Trophoblast cell (in vitro differentiated cells and primary cell): ENCODE measurements around the gene ELL.

Source experiments
- DNase-seq, 2 donors: peaks; one replicate each; pipeline ENCODE4 v3.0.0-alpha.2; 2016
- H2AFZ ChIP-seq: 2 replicates; pipeline ENCODE4 v1.6.1; 2013; ENCODE audit warnings: low read length, moderate library complexity, mild to moderate bottlenecking; ENCODE audit not compliant: insufficient read depth, poor library complexity
- H2AK5ac ChIP-seq: 2 replicates; pipeline ENCODE4 v1.6.1; 2013; ENCODE audit warnings: mild to moderate bottlenecking, low read length
- H2BK120ac ChIP-seq: 2 replicates; pipeline ENCODE4 v1.6.1; 2013; ENCODE audit warnings: low read length, mild to moderate bottlenecking, moderate library complexity; ENCODE audit not compliant: insufficient read depth, poor library complexity
- H2BK12ac ChIP-seq: 2 replicates; pipeline ENCODE4 v1.6.1; 2013; ENCODE audit warnings: mild to moderate bottlenecking, low read length, moderate library complexity
- H2BK5ac ChIP-seq: 2 replicates; pipeline ENCODE4 v1.6.1; 2013; ENCODE audit warnings: low read length, low read depth, moderate library complexity, mild to moderate bottlenecking; ENCODE audit not compliant: poor library complexity
- H3K14ac ChIP-seq: 2 replicates; pipeline ENCODE4 v1.6.1; 2013; ENCODE audit warnings: mild to moderate bottlenecking, low read length
- H3K18ac ChIP-seq: 2 replicates; pipeline ENCODE4 v1.6.1; 2013; ENCODE audit warnings: mild to moderate bottlenecking, low read length
- H3K23ac ChIP-seq: 2 replicates; pipeline ENCODE4 v1.6.1; 2013; ENCODE audit warnings: low read length
- H3K27ac ChIP-seq: 2 replicates; pipeline ENCODE4 v1.5.1; 2013; ENCODE audit warnings: low read depth, mild to moderate bottlenecking, inconsistent platforms, low read length, moderate library complexity
- H3K27me3 ChIP-seq: 2 replicates; pipeline ENCODE4 v1.6.1; 2013; ENCODE audit warnings: inconsistent platforms, mild to moderate bottlenecking, low read length, moderate library complexity; ENCODE audit not compliant: insufficient read depth
- H3K36me3 ChIP-seq, 2 experiments: 1 replicate in 1 of 2; 2 replicates in 1 of 2; pipeline ENCODE4 v1.6.1; 2013; ENCODE audit warnings: low read length in 2 of 2, mild to moderate bottlenecking in 2 of 2, moderate library complexity in 1 of 2; ENCODE audit not compliant: insufficient read depth in 2 of 2, control insufficient read depth in 1 of 2
- H3K4ac ChIP-seq: 2 replicates; pipeline ENCODE4 v1.6.1; 2013; ENCODE audit warnings: low read depth, mild to moderate bottlenecking, low read length, moderate library complexity
- H3K4me1 ChIP-seq, 2 experiments: 1 replicate in 1 of 2; 2 replicates in 1 of 2; pipeline ENCODE4 v1.6.1; 2013; ENCODE audit warnings: low read length in 2 of 2, mild to moderate bottlenecking in 2 of 2, moderate library complexity in 1 of 2; ENCODE audit not compliant: insufficient read depth in 2 of 2, control insufficient read depth in 1 of 2
- H3K4me2 ChIP-seq: 2 replicates; pipeline ENCODE4 v1.6.1; 2013; ENCODE audit warnings: inconsistent platforms, mild to moderate bottlenecking, low read length, moderate library complexity
- H3K4me3 ChIP-seq: 2 replicates; pipeline ENCODE4 v1.5.1; 2013; ENCODE audit warnings: mild to moderate bottlenecking, low read depth, low read length, inconsistent platforms
- H3K79me1 ChIP-seq: one replicate; pipeline ENCODE4 v1.6.1; 2013; ENCODE audit warnings: low read length
- H3K79me2 ChIP-seq: 2 replicates; pipeline ENCODE4 v1.6.1; 2013; ENCODE audit warnings: low read length, mild to moderate bottlenecking; ENCODE audit not compliant: control insufficient read depth, insufficient read depth, poor library complexity
- H3K9ac ChIP-seq: 2 replicates; pipeline ENCODE4 v1.6.1; 2013; ENCODE audit warnings: mild to moderate bottlenecking, low read length
- H3K9me3 ChIP-seq: 2 replicates; pipeline ENCODE4 v1.6.1; 2013; ENCODE audit warnings: low read depth, mild to moderate bottlenecking, control low read depth, inconsistent platforms, low read length; ENCODE audit not compliant: insufficient read depth
- H4K12ac ChIP-seq: 2 replicates; pipeline ENCODE4 v1.6.1; 2013; ENCODE audit warnings: low read depth, mild to moderate bottlenecking, low read length, moderate library complexity
- H4K8ac ChIP-seq: 2 replicates; pipeline ENCODE4 v1.6.1; 2013; ENCODE audit warnings: low read depth, mild to moderate bottlenecking, low read length, moderate library complexity
- H4K91ac ChIP-seq: one replicate; pipeline ENCODE4 v1.6.1; 2013; ENCODE audit warnings: low read depth, mild to moderate bottlenecking, low read length, moderate library complexity
- WGBS: extraction: QIAGEN DNeasy Blood & Tissue Kit; methylation state at CpG from one replicate; pipeline ENCODE4 v1.1.7; 2013; ENCODE audit warnings: missing lambda C conversion rate; ENCODE audit not compliant: insufficient read length, insufficient coverage; ENCODE audit errors: extremely low coverage; 5-methylcytosine and 5-hydroxymethylcytosine counted together

The ELL gene

DNA sequence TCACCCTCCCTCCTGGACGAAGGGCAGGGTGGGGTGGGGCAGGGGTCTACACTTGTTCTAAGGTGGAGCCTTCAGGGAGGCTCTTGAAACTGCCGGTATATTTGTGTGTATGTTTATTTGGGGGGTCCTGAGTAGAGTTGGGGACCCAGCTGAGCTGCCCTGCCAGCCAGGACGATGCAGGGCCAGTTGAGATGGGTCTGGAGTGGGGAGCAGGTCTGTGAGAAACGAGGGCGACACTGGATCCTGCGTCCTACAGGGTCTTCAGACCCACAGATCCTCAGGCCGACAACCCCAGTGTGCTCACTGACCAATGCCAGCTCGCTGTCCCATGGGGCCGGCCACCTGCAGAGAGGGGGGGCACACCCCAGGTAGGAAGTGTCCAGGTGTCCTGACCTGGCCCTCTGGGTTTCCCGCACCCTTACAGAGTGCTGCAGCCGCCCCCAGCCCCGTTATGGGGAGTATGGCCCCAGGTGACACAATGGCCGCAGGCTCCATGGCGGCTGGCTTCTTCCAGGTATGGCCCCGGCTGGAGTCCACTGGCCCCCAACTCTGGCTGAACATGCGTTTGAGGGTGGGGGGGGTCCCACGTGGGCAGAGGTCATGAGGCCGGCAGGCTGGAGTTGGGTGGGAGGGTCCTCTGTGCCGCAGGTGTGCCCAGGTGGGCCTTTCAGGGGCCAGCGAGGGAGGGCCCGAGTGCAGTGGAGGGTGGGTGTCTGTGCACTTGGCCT is 91.3 kb downstream of the ELL start:
- H2AFZ ChIP-seq: no peak overlapping the region
- H2AK5ac ChIP-seq: no peak overlapping the region
- no peak for DNase-seq
- no peak overlapping the region for H4K91ac ChIP-seq
- peaks cover 20% of the 10 kb centered on the region for H3K79me1 ChIP-seq
- H3K27ac ChIP-seq: no peak overlapping the region
- WGBS: no CpG with 5 or more reads among the region's 21 CpGs
- H4K12ac ChIP-seq: no peak overlapping the region
- H3K4me1 ChIP-seq: peaks cover 29 to 30% of the 10 kb centered on the region in 2 experiments
- H3K9me3 ChIP-seq: no peaks in the 10 kb centered on the region
- no peak overlapping the region for H2BK5ac ChIP-seq
- no peak overlapping the region for H3K14ac ChIP-seq
- no peak overlapping the region for H3K4me2 ChIP-seq
- peaks cover 12 to 16% of the 10 kb centered on the region in 2 experiments for H3K36me3 ChIP-seq
- H2BK12ac ChIP-seq: no peak overlapping the region
- peaks cover 7% of the 10 kb centered on the region for H3K79me2 ChIP-seq
- H3K4ac ChIP-seq: no peak overlapping the region
- no peak overlapping the region for H3K9ac ChIP-seq
- H3K18ac ChIP-seq: no peak overlapping the region
- no peaks in the 10 kb centered on the region for H3K27me3 ChIP-seq
- H4K8ac ChIP-seq: no peak overlapping the region
- no peak overlapping the region for H3K23ac ChIP-seq
- no peak overlapping the region for H2BK120ac ChIP-seq
- H3K4me3 ChIP-seq: no peak overlapping the region

DNA sequence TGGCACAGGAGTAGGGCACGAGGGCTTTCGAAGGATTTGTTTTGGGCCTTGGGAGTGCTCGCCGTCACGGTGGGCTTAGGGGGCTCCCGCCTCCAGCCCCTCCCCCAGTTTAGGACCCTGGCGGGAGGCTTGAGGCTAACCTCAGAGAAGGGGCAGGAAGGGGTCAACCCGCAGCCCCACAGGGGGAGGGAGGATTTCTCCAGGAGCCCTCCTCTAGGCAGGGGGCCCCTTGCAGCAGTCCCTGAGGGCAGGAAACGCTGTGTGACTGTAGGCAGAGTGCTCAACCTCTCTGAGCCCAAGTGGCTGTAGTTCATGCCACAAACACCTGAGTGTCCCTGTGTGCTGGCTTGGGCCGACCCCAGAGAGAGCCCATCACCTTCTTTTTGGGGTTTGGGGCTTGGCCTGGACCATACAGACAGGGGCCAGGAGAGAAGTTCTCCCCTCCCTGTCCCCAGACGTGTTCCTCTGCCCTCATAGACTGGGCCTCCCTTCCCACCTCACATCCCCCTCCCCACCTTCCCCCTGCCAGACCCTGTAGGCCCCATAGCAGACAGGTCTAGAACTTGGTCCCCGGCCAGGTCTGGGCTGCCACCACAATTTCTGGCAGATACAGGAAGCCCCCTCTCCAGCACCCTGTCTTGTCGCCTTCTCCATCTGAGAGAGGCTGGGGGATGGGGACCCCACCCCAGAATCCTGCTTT is 92.0 kb downstream of the ELL start:
- Histone ChIP-seq H3K36me3 (peaks cover 5 to 9% of the 10 kb centered on the region in 2 experiments), H3K4me3 (peak overlapping the region; percentile 18), H3K23ac (no peak overlapping the region), H3K79me2 (peaks cover 9% of the 10 kb centered on the region), H3K4me2 (peak overlapping the region; percentile 70), H3K14ac (peak overlapping the region; percentile 36), H2BK12ac (peak overlapping the region; percentile 25), H3K18ac (peak overlapping the region; percentile 19), H3K4ac (peak overlapping the region; percentile 34), H3K9me3 (no peaks in the 10 kb centered on the region), H3K27ac (no peak overlapping the region), H3K4me1 (peaks cover 30% of the 10 kb centered on the region in 2 experiments), H2BK120ac (no peak overlapping the region), H4K8ac (peak overlapping the region; percentile 61), H2BK5ac (peak overlapping the region; percentile 45), H4K12ac (peak overlapping the region; percentile 40), H3K9ac (peak overlapping the region; percentile 24), H4K91ac (peak overlapping the region; percentile 79), H3K27me3 (no peaks in the 10 kb centered on the region), H3K79me1 (peaks cover 20% of the 10 kb centered on the region), H2AK5ac (peak overlapping the region; percentile 18), H2AFZ (no peak overlapping the region)
- DNase-seq: no peak
- WGBS: no CpG with 5 or more reads among the region's 13 CpGs

DNA sequence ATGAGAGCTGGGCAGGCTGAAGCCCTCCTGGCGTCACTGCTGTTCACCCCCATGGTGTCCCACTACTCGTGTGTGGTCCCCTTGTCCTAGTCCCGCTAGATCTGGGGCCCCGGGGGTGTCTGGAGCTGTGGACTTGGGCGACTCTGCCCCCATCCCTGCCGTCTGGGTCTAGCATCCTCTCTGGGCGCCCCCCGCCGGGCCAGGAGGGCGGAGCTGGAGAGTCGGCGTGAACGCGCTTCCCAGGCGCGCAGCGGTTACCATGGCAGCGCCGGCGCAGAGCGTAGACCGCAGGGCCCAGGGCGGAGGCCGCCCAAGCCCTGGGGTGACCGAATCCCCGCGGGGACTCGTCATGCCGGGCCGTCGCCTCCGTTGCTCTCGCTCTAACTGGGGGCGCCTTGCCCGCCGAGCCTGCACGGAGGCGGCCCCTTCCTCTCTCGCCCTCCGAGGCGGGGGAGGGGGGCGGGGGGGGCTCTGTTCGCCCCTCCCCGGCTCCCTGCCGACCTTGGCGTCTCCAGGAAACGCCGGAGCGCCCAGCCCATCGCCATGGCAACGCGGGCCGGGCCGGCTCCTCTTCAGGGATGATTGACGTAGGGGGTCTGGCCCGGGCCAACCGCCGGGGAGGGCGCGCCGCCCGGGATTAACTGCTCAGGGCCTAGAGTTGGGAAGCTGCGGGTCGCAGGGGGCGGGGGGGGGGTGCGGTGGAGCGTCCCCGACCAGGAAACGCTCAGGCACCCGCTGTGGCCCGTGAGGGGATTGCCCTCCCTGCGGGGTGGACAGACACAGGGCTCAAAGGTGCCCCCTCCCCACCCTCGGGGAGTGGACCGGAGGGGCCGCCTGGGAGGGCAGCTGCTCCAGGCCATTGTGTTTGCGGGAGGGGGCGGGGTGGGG is 92.8 kb downstream of the ELL start:
- H3K14ac ChIP-seq: peak overlapping the region; percentile 36

DNA sequence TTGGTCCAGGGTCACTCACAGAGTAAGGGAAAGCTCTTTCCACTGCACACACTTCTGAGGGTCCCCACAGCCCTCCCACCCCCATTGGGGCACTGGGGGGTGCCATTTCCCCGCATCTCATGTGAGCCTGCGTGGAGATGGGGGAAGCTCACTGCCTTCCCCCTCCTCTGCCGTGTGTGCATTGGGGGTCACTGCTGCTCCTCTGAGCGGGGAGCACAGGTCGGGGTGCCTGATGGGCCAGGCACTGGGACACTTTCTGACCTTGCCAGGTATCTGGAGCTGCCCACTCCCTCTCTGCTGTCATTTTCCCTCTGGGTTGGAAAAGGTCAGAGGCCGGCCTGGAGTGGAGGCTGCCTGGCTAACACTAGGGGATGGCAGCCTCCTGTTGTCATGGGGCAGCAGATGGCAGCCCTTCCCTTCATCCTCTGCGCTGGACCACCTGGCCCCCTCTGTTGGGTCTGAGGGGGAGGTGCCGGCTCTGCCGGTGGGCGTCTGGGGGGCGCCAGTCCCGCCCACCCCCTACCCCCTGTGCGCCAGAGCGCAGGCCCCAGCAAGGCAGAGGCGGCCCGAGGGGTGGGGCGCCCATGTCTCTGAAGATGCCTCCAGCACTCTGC is 93.6 kb downstream of the ELL start:
- no peak for DNase-seq
- no peak overlapping the region for H4K91ac ChIP-seq
- no peak overlapping the region for H3K27ac ChIP-seq
- no peak overlapping the region for H2BK5ac ChIP-seq
- no peak overlapping the region for H2BK12ac ChIP-seq
- no peak overlapping the region for H2BK120ac ChIP-seq
- no peaks in the 10 kb centered on the region for H3K27me3 ChIP-seq
- peaks cover 0 to 4% of the 10 kb centered on the region in 2 experiments for H3K36me3 ChIP-seq
- peaks cover 6% of the 10 kb centered on the region for H3K79me2 ChIP-seq
- peak overlapping the region; percentile 40 for H2AK5ac ChIP-seq
- H3K23ac ChIP-seq: no peak overlapping the region
- peaks cover 22% of the 10 kb centered on the region in 2 experiments for H3K4me1 ChIP-seq
- WGBS: no CpG with 5 or more reads among the region's 17 CpGs
- no peak overlapping the region for H4K12ac ChIP-seq
- no peak overlapping the region for H3K9ac ChIP-seq
- no peaks in the 10 kb centered on the region for H3K9me3 ChIP-seq
- no peak overlapping the region for H3K4me3 ChIP-seq
- no peak overlapping the region for H2AFZ ChIP-seq
- H3K79me1 ChIP-seq: peaks cover 16% of the 10 kb centered on the region
- H3K14ac ChIP-seq: no peak overlapping the region
- peak overlapping the region; percentile 70 for H3K4me2 ChIP-seq
- H3K18ac ChIP-seq: no peak overlapping the region
- H4K8ac ChIP-seq: peak overlapping the region; percentile 16
- no peak overlapping the region for H3K4ac ChIP-seq

More for the DNA sequence above, 92.8 kb downstream of the ELL start:
- Histone ChIP-seq H4K8ac (peak overlapping the region; percentile 61), H2AFZ (no peak overlapping the region), H3K18ac (peak overlapping the region; percentile 33), H4K12ac (peak overlapping the region; percentile 7), H3K4me3 (peak overlapping the region; percentile 67), H3K9me3 (no peaks in the 10 kb centered on the region), H3K27me3 (no peaks in the 10 kb centered on the region), H2BK12ac (peak overlapping the region; percentile 51), H3K4ac (peak overlapping the region; percentile 34), H3K4me1 (peaks cover 23 to 24% of the 10 kb centered on the region in 2 experiments), H4K91ac (peak overlapping the region; percentile 79), H3K36me3 (peaks cover 0 to 4% of the 10 kb centered on the region in 2 experiments), H2BK120ac (peak overlapping the region; percentile 52), H2AK5ac (peak overlapping the region; percentile 40), H3K4me2 (peak overlapping the region; percentile 70), H3K79me1 (peaks cover 18% of the 10 kb centered on the region), H3K27ac (peak overlapping the region; percentile 15), H3K9ac (no peak overlapping the region), H3K79me2 (peaks cover 8% of the 10 kb centered on the region), H3K23ac (no peak overlapping the region), H2BK5ac (peak overlapping the region; percentile 50)
- WGBS: no CpG with 5 or more reads among the region's 77 CpGs
- DNase-seq: peak; percentile 40 to 61
